HepG2 (cell line): Measurements from ENCODE around the gene ATF6. TPM values are rescaled to one million over a fixed set of nuclear protein-coding genes. Genes with fewer than 3 reads are reported as not detected.
"Not testable (repeated sequence)": the region's sequence is repeated elsewhere in the genome, so short reads cannot be mapped to it uniquely, and the experiment has no call there.

Experiments used
- ATAC-seq: fragments of 200-7000 bp; cut with Tn5 transposase; 3 replicates; pipeline ENCODE4 v1.9.1; 2020; ENCODE audit warnings: mild to moderate bottlenecking, moderate library complexity
- BruUV-seq: library from RNA; stranded (reverse); fragments of 400-500 nt; replicated peaks from 2 replicates; lab custom pipeline; 2021; lab: Mats Ljungman, UMichigan
- CTCF ChIA-PET: fragments of 300-600 bp; formaldehyde crosslinking; extraction: SDS; loops from one replicate; lab custom pipeline; 2021; ENCODE audit warnings: low total read pairs, inconsistent platforms, low intra/inter-chr PET ratio; lab: Yijun Ruan, JAX
- POLR2A ChIA-PET: fragments of 350-600 bp; sonication (Branson Sonifier 250); formaldehyde crosslinking; loops from one replicate; lab custom pipeline; 2020; ENCODE audit warnings: antibody characterized with exemption, inconsistent platforms; lab: Yijun Ruan, JAX
- DNase-seq: peaks from one replicate; pipeline ENCODE4 v3.0.0-alpha.2; 2015; ENCODE audit warnings: low spot score
- FAIRE-seq: peaks from 3 replicates; lab custom pipeline; 2011; peaks lifted over from hg19 to GRCh38; lab: Jason Lieb, UNC
- H2AFZ ChIP-seq: one replicate; pipeline ENCODE4 v1.6.1; 2011; ENCODE audit warnings: low read length, inconsistent platforms
- H3K27ac ChIP-seq: fragments of 300-600 bp; 3 replicates; pipeline ENCODE4 v1.8.0; 2011; ENCODE audit warnings: mixed run types, mild to moderate bottlenecking, mixed read lengths, low read length, inconsistent platforms; ENCODE audit not compliant: insufficient read depth; ENCODE audit errors: extremely low read length
- H3K27me3 ChIP-seq, 2 experiments: fragments of 200-600 bp in 1 of 2; 2 replicates in 1 of 2; 3 replicates in 1 of 2; pipeline versions ENCODE4 v1.6.0 to v1.8.0; 2011; ENCODE audit warnings: low read length in 2 of 2, mild to moderate bottlenecking in 2 of 2, moderate library complexity in 2 of 2, inconsistent platforms in 1 of 2; ENCODE audit not compliant: insufficient read depth in 2 of 2, control insufficient read depth in 1 of 2
- H3K36me3 ChIP-seq, 2 experiments: fragments of 200-600 bp in 1 of 2; replicated peaks in 1 of 2; 2 replicates in 1 of 2; 3 replicates in 1 of 2; pipeline versions ENCODE4 v1.5.1 to v1.8.0; 2011; ENCODE audit warnings: low read length in 2 of 2, inconsistent platforms in 1 of 2; ENCODE audit not compliant: insufficient read depth in 2 of 2, control insufficient read depth in 1 of 2
- H3K4me1 ChIP-seq: 2 replicates; pipeline ENCODE4 v1.5.1; 2012; ENCODE audit warnings: low read length, inconsistent platforms; ENCODE audit not compliant: insufficient read depth
- H3K4me2 ChIP-seq: 2 replicates; pipeline ENCODE4 v1.6.0; 2011; ENCODE audit warnings: low read depth, low read length, inconsistent platforms
- H3K4me3 ChIP-seq, 3 experiments: fragments of 200-600 bp in 1 of 3; sonication (generic), shearing (Covaris generic) in 1 of 3; replicated peaks in 1 of 3; 2 replicates each; pipeline ENCODE4 v1.5.1; 2011 to 2016; ENCODE audit warnings: low read length in 3 of 3, inconsistent platforms in 2 of 3, low read depth in 2 of 3, mild to moderate bottlenecking in 2 of 3, control low read depth in 1 of 3, mixed read lengths in 1 of 3; ENCODE audit not compliant: insufficient read depth in 1 of 3
- H3K79me2 ChIP-seq: one replicate; pipeline ENCODE4 v1.6.1; 2011; ENCODE audit warnings: low read length, inconsistent platforms; ENCODE audit not compliant: insufficient read depth
- H3K9ac ChIP-seq: 2 replicates; pipeline ENCODE4 v1.6.0; 2011; ENCODE audit warnings: mild to moderate bottlenecking, low read depth, low read length, inconsistent platforms; ENCODE audit not compliant: insufficient read depth
- H3K9me3 ChIP-seq: 2 replicates; pipeline ENCODE4 v1.5.1; 2012; ENCODE audit warnings: mild to moderate bottlenecking, low read length
- H4K20me1 ChIP-seq: 2 replicates; pipeline ENCODE4 v1.6.0; 2011; ENCODE audit warnings: inconsistent platforms, mild to moderate bottlenecking, low read length, moderate library complexity; ENCODE audit not compliant: insufficient read depth
- ELF1 ChIP-seq: sonication (generic); formaldehyde crosslinking; IDR thresholded peaks from 2 replicates; pipeline ENCODE4 v1.4.0; 2020; ENCODE audit warnings: missing genetic modification reagents
- FOXA3 ChIP-seq: IDR thresholded peaks from 2 replicates; pipeline ENCODE4 v1.6.1; 2016; ENCODE audit warnings: missing genetic modification reagents, missing compliant biosample characterization
- FOXC1 ChIP-seq: sonication (generic); formaldehyde crosslinking; IDR thresholded peaks from 2 replicates; pipeline ENCODE4 v1.8.0; 2022; ENCODE audit warnings: mild to moderate bottlenecking, missing genetic modification reagents, borderline replicate concordance
- FOXK2 ChIP-seq: fragments of 450-650 bp; IDR thresholded peaks from 2 replicates; pipeline ENCODE4 v1.6.1; 2016
- FOXO1 ChIP-seq: sonication (generic); formaldehyde crosslinking; IDR thresholded peaks from 2 replicates; pipeline ENCODE4 v1.4.0; 2020; ENCODE audit warnings: missing genetic modification reagents
- KAT8 ChIP-seq: IDR thresholded peaks from 2 replicates; pipeline ENCODE4 v1.6.1; 2016; ENCODE audit warnings: missing genetic modification reagents, missing compliant biosample characterization
- PITX1 ChIP-seq: sonication (generic); formaldehyde crosslinking; IDR thresholded peaks from 2 replicates; pipeline ENCODE4 v1.5.1; 2020; ENCODE audit warnings: mild to moderate bottlenecking, missing genetic modification reagents
- RXRB ChIP-seq: IDR thresholded peaks from 2 replicates; pipeline ENCODE4 v1.6.1; 2016; ENCODE audit warnings: borderline replicate concordance, missing genetic modification reagents, missing compliant biosample characterization
- SOX6 ChIP-seq, 2 experiments: fragments of 450-650 bp in 1 of 2; sonication (generic) in 1 of 2; formaldehyde crosslinking in 1 of 2; IDR thresholded peaks; 2 replicates each; pipeline versions ENCODE4 v1.4.0 to v1.6.1; 2017 to 2020; ENCODE audit warnings: antibody characterized with exemption in 1 of 2, mild to moderate bottlenecking in 1 of 2, missing genetic modification reagents in 1 of 2
- TFDP1 ChIP-seq: IDR thresholded peaks from 2 replicates; pipeline ENCODE4 v1.6.1; 2016; ENCODE audit warnings: missing compliant biosample characterization, missing genetic modification reagents, borderline replicate concordance
- ZNF280B ChIP-seq: sonication (generic); formaldehyde crosslinking; IDR thresholded peaks from 2 replicates; pipeline ENCODE4 v1.5.0; 2020; ENCODE audit warnings: missing genetic modification reagents, mild to moderate bottlenecking, borderline replicate concordance
- ZNF292 ChIP-seq: sonication (generic); formaldehyde crosslinking; IDR thresholded peaks from 2 replicates; pipeline ENCODE4 v1.8.1; 2022; ENCODE audit warnings: mild to moderate bottlenecking, low read depth, missing genetic modification reagents, borderline replicate concordance
- WGBS: methylation state at CpG from one replicate; pipeline ENCODE4 v1.1.6; 2017; ENCODE audit warnings: low lambda C conversion rate; 5-methylcytosine and 5-hydroxymethylcytosine counted together
- in situ Hi-C: cut with HindIII; loops from 2 replicates; pipeline ENCODE4 v1.10.0; 2017; ENCODE audit warnings: low pct_unique_long_range_greater_than_20kb; ENCODE audit not compliant: extremely low pct_ligation_motif_present
- intact Hi-C: fragments of 100-400 bp; cut with micrococcal nuclease; formaldehyde crosslinking; loops from one replicate; pipeline ENCODE4 v1.10.0; 2022; ENCODE audit not compliant: unreplicated experiment
- polyA plus RNA-seq, 8 experiments: library from polyadenylated mRNA; depleted of rRNA in 3 of 8; stranded (reverse) in 7 of 8; unstranded in 1 of 8; fragments of >200 nt; fragmentation: Illumina TruSeq in 4 of 8; extraction: Trizol in 4 of 8; gene quantifications; 2 replicates each; pipeline versions ENCODE4 v1.2.1 to v1.2.3, GENCODE V29; 2011 to 2016; ENCODE audit warnings: low read depth in 4 of 8, missing spikeins in 1 of 8, mixed read lengths in 1 of 8; ENCODE audit not compliant: insufficient read depth in 1 of 8
- total RNA-seq, 5 experiments: library from RNA; depleted of rRNA; stranded (reverse); fragments of >200 nt; fragmentation: Illumina TruSeq; extraction: Trizol; gene quantifications; 2 replicates each; pipeline ENCODE4 v1.2.3, GENCODE V29; 2016; ENCODE audit warnings: low read depth in 1 of 5
- TF ChIP-seq, protein P1 (sequence below): sonication (generic); formaldehyde crosslinking; IDR thresholded peaks from 2 replicates; pipeline ENCODE4 v1.5.1; 2020; ENCODE audit warnings: mild to moderate bottlenecking, moderate library complexity, missing genetic modification reagents
- TF ChIP-seq, protein P2 (sequence below), 2 experiments: sonication (generic) in 1 of 2; formaldehyde crosslinking in 1 of 2; IDR thresholded peaks; 2 replicates each; pipeline versions ENCODE4 v1.4.0 to v1.6.1; 2018 to 2020; ENCODE audit warnings: missing genetic modification reagents in 2 of 2, borderline replicate concordance in 1 of 2, low read depth in 1 of 2, mild to moderate bottlenecking in 1 of 2, missing biosample characterization in 1 of 2
- TF ChIP-seq, protein P3 (sequence below): sonication (generic); formaldehyde crosslinking; IDR thresholded peaks from 2 replicates; pipeline ENCODE4 v1.8.1; 2022; ENCODE audit warnings: mild to moderate bottlenecking, missing genetic modification reagents

The ATF6 gene
- total and polyA plus RNA-seq, 2 of the 13 experiments (the other 11 are each of a cell fraction or from before 2014, with no cell fraction given) = 13.2 to 14.5 TPM

- H3K36me3 ChIP-seq; H3K9ac ChIP-seq; intact Hi-C loops; CTCF ChIA-PET; H3K27me3 ChIP-seq; BruUV-seq; H4K20me1 ChIP-seq; H2AFZ ChIP-seq; ATAC-seq; H3K27ac ChIP-seq; FAIRE-seq; in situ Hi-C loops; POLR2A ChIA-PET; H3K9me3 ChIP-seq; H3K79me2 ChIP-seq; H3K4me1 ChIP-seq; TF ChIP-seq SOX6 (IDR thresholded peaks at IDR 0.05): not testable (repeated sequence)
- H3K4me2 ChIP-seq = peak overlapping the region; percentile 58; the same call in 1 of the 2 replicates
- peak; percentile 1 for DNase-seq
- WGBS = 3% methylated on average over 6 of the region's 10 CpGs
- H3K4me3 ChIP-seq = peak overlapping the region in 2 of 3 experiments; percentile 5 to 23; a peak in 2 of 6 replicates
- TF ChIP-seq PITX1 (CRISPR knock-in tag) (peak; percentile 35; the same call in 1 of the 2 replicates), ZNF280B (CRISPR knock-in tag) (peak; percentile 69; the same call in 1 of the 2 replicates), KAT8 (0 out of 2 replicates have a peak, but pooled peaks have one; percentile 30), ZNF292 (CRISPR knock-in tag) (peak; percentile 81; the same call in 1 of the 2 replicates), RXRB (CRISPR knock-in tag) (0 out of 2 replicates have a peak, but pooled peaks have one; percentile 11), FOXO1 (0 out of 2 replicates have a peak, but pooled peaks have one; percentile 21), FOXC1 (CRISPR knock-in tag) (peak; percentile 41; the same call in 1 of the 2 replicates), SOX6 (CRISPR knock-in tag; IDR thresholded peaks at IDR 0.05) (peak; percentile 42; the same call in 1 of the 2 replicates), TFDP1 (CRISPR knock-in tag) (0 out of 2 replicates have a peak, but pooled peaks have one; percentile 14), FOXA3 (peak; percentile 37; the same call in 1 of the 2 replicates), ELF1 (CRISPR knock-in tag) (peak; percentile 43; the same call in 1 of the 2 replicates), FOXK2 (peak; percentile 37; the same call in 1 of the 2 replicates)
- TF ChIP-seq, protein P1, sequence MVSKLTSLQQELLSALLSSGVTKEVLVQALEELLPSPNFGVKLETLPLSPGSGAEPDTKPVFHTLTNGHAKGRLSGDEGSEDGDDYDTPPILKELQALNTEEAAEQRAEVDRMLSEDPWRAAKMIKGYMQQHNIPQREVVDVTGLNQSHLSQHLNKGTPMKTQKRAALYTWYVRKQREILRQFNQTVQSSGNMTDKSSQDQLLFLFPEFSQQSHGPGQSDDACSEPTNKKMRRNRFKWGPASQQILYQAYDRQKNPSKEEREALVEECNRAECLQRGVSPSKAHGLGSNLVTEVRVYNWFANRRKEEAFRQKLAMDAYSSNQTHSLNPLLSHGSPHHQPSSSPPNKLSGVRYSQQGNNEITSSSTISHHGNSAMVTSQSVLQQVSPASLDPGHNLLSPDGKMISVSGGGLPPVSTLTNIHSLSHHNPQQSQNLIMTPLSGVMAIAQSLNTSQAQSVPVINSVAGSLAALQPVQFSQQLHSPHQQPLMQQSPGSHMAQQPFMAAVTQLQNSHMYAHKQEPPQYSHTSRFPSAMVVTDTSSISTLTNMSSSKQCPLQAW = 0 out of 2 replicates have a peak, but pooled peaks have one; percentile 57
- TF ChIP-seq, protein P2, sequence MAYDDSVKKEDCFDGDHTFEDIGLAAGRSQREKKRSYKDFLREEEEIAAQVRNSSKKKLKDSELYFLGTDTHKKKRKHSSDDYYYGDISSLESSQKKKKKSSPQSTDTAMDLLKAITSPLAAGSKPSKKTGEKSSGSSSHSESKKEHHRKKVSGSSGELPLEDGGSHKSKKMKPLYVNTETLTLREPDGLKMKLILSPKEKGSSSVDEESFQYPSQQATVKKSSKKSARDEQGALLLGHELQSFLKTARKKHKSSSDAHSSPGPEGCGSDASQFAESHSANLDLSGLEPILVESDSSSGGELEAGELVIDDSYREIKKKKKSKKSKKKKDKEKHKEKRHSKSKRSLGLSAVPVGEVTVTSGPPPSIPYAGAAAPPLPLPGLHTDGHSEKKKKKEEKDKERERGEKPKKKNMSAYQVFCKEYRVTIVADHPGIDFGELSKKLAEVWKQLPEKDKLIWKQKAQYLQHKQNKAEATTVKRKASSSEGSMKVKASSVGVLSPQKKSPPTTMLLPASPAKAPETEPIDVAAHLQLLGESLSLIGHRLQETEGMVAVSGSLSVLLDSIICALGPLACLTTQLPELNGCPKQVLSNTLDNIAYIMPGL (CRISPR knock-in tag; IDR thresholded peaks at IDR 0.05; ENCODE audit: borderline replicate concordance in 1 of 2, low read depth in 1 of 2) = 0 out of 4 replicates have a peak, but pooled peaks of 1 of the 2 experiments have one; percentile 31
- TF ChIP-seq, protein P3, sequence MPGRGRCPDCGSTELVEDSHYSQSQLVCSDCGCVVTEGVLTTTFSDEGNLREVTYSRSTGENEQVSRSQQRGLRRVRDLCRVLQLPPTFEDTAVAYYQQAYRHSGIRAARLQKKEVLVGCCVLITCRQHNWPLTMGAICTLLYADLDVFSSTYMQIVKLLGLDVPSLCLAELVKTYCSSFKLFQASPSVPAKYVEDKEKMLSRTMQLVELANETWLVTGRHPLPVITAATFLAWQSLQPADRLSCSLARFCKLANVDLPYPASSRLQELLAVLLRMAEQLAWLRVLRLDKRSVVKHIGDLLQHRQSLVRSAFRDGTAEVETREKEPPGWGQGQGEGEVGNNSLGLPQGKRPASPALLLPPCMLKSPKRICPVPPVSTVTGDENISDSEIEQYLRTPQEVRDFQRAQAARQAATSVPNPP (CRISPR knock-in tag) = 0 out of 2 replicates have a peak, but pooled peaks have one; percentile 27
Observed at GRCh38 chr1:161832299-161832907, 66.3 kb downstream of the ATF6 start.
